ENCODE measurements around the gene PPP1R37.

DNA sequence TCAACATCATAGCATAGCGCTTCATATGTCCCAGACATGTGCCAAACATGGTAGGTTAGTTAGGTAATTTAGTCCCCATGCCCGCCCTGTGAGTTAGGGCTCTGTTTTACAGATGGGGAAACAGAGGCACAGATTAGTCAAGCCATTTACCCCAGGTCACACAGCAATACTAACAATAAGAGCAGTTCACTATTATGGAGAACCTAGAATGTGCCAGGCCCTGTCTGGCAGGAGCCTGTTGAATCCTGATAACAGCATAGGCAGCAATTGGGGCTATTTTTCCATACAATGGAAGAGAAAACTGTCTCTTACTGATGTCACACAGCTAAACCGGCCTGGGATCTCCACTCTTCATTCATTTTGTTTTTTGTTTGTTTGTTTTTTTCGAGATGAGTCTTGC is 6.5 kb upstream of the PPP1R37 start:
- TF ChIP-seq, protein P1, sequence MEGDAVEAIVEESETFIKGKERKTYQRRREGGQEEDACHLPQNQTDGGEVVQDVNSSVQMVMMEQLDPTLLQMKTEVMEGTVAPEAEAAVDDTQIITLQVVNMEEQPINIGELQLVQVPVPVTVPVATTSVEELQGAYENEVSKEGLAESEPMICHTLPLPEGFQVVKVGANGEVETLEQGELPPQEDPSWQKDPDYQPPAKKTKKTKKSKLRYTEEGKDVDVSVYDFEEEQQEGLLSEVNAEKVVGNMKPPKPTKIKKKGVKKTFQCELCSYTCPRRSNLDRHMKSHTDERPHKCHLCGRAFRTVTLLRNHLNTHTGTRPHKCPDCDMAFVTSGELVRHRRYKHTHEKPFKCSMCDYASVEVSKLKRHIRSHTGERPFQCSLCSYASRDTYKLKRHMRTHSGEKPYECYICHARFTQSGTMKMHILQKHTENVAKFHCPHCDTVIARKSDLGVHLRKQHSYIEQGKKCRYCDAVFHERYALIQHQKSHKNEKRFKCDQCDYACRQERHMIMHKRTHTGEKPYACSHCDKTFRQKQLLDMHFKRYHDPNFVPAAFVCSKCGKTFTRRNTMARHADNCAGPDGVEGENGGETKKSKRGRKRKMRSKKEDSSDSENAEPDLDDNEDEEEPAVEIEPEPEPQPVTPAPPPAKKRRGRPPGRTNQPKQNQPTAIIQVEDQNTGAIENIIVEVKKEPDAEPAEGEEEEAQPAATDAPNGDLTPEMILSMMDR (IDR thresholded peaks at IDR 0.05): no peak
- TF ChIP-seq POLR2A (IDR thresholded peaks at IDR 0.05): no peak

Measured in lower leg skin (tissue), 3 donors.